KMS-11 (cell line): Measurements from ENCODE around the gene SHC3.

Experiments
- H2AFZ ChIP-seq: fragments of 200-600 bp; sonication (generic); 2 replicates; pipeline ENCODE4 v1.6.1; 2016; ENCODE audit warnings: antibody characterized with exemption, mixed run types, low read depth
- H3K27ac ChIP-seq: fragments of 200-600 bp; sonication (generic); 2 replicates; pipeline ENCODE4 v1.6.1; 2016; ENCODE audit warnings: mild to moderate bottlenecking, mixed run types
- H3K27me3 ChIP-seq: fragments of 200-600 bp; sonication (generic); 2 replicates; pipeline ENCODE4 v1.6.1; 2017; ENCODE audit warnings: mild to moderate bottlenecking, low read depth, mixed run types, moderate library complexity; ENCODE audit not compliant: insufficient read depth
- H3K36me3 ChIP-seq: fragments of 200-600 bp; sonication (generic); 2 replicates; pipeline ENCODE4 v1.6.1; 2017; ENCODE audit warnings: mild to moderate bottlenecking, mixed run types; ENCODE audit not compliant: insufficient read depth
- H3K4me1 ChIP-seq: fragments of 200-600 bp; sonication (generic); 2 replicates; pipeline ENCODE4 v1.6.1; 2016; ENCODE audit warnings: mild to moderate bottlenecking, low read depth, mixed run types; ENCODE audit not compliant: poor library complexity, severe bottlenecking
- H3K4me2 ChIP-seq: fragments of 200-600 bp; sonication (generic); 2 replicates; pipeline ENCODE4 v1.7.0; 2016; ENCODE audit warnings: mild to moderate bottlenecking, mixed run types
- H3K4me3 ChIP-seq: fragments of 200-600 bp; sonication (generic); IDR thresholded peaks from 2 replicates; pipeline ENCODE4 v1.6.1; 2017; ENCODE audit warnings: low read depth, low read length, mixed read lengths; ENCODE audit not compliant: insufficient read depth
- H3K79me2 ChIP-seq: fragments of 200-600 bp; sonication (generic); 2 replicates; pipeline ENCODE4 v1.6.1; 2016; ENCODE audit warnings: low read depth, mixed run types; ENCODE audit not compliant: insufficient read depth
- H3K9ac ChIP-seq: fragments of 200-600 bp; sonication (generic); 2 replicates; pipeline ENCODE4 v1.6.1; 2016; ENCODE audit warnings: mild to moderate bottlenecking, mixed run types
- H4K20me1 ChIP-seq: fragments of 200-600 bp; sonication (generic); 2 replicates; pipeline ENCODE4 v1.6.1; 2016; ENCODE audit warnings: mild to moderate bottlenecking, mixed run types; ENCODE audit not compliant: insufficient read depth
- TF ChIP-seq, protein P1 (sequence below): fragments of 200-600 bp; sonication (generic); conservative IDR thresholded peaks from 2 replicates; pipeline ENCODE4 v1.6.1; 2017; ENCODE audit warnings: low read depth, mild to moderate bottlenecking, antibody characterized with exemption, low read length, moderate library complexity, mixed read lengths

The SHC3 gene

GRCh38 chr9:88966894-88967676 is 211.5 kb downstream of the SHC3 start:
- Histone ChIP-seq H3K9ac (no peak overlapping the region), H3K27me3 (no peaks in the 10 kb centered on the region), H3K4me1 (no peaks in the 10 kb centered on the region), H2AFZ (no peak overlapping the region), H4K20me1 (no peaks in the 10 kb centered on the region), H3K27ac (no peak overlapping the region), H3K79me2 (no peaks in the 10 kb centered on the region), H3K4me2 (no peak overlapping the region), H3K36me3 (no peaks in the 10 kb centered on the region), H3K4me3 (no peak overlapping the region)
- TF ChIP-seq, protein P1, sequence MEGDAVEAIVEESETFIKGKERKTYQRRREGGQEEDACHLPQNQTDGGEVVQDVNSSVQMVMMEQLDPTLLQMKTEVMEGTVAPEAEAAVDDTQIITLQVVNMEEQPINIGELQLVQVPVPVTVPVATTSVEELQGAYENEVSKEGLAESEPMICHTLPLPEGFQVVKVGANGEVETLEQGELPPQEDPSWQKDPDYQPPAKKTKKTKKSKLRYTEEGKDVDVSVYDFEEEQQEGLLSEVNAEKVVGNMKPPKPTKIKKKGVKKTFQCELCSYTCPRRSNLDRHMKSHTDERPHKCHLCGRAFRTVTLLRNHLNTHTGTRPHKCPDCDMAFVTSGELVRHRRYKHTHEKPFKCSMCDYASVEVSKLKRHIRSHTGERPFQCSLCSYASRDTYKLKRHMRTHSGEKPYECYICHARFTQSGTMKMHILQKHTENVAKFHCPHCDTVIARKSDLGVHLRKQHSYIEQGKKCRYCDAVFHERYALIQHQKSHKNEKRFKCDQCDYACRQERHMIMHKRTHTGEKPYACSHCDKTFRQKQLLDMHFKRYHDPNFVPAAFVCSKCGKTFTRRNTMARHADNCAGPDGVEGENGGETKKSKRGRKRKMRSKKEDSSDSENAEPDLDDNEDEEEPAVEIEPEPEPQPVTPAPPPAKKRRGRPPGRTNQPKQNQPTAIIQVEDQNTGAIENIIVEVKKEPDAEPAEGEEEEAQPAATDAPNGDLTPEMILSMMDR = no peak

DNA sequence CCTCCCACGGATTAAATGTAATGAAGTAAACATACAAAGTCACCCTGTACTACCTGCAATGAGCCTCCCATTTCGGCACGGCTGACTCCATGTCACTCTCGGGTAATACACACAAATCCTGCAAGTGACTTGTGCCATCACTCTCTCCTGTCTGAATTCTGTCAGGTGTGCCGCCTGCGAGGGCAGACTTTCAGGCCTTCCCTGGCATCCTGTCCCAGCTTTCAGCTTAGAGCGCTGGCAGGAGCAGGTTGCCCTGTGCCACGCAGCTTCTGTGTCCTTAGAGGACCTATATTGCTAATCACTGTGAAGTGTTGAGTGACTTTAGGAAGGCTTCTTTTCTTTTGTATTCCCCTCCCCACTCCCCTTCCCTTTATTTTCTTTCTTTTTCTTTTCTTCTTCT is 213.1 kb downstream of the SHC3 start:
- Histone ChIP-seq H3K4me1 (no peaks in the 10 kb centered on the region), H4K20me1 (no peaks in the 10 kb centered on the region), H3K36me3 (no peaks in the 10 kb centered on the region), H3K27me3 (no peaks in the 10 kb centered on the region), H3K27ac (no peak overlapping the region), H3K4me3 (no peak overlapping the region), H3K79me2 (no peaks in the 10 kb centered on the region), H3K4me2 (no peak overlapping the region), H2AFZ (no peak overlapping the region), H3K9ac (no peak overlapping the region)
- TF ChIP-seq, protein P1 = no peak

DNA sequence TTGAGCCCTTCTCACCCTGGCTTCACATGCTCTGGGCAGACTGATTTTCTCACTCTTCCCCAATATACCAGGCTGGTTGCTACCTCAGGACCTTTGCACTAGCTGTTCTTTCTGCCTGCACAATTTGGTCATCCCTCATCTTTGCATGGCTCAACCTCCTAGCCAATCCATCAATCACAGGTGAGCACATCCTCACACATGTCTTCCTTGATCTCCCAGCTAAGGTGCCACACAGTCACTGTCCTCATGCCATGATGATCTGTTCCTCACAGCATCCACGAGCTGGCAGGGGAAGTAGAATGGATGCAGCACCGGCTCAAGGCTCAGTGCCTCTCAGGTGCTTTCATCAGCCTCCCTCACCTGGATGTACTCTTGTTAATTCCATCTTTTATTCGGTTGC is 218.0 kb downstream of the SHC3 start:
- Histone ChIP-seq H3K4me2 (no peak overlapping the region), H3K79me2 (no peaks in the 10 kb centered on the region), H3K27ac (no peak overlapping the region), H3K27me3 (no peaks in the 10 kb centered on the region), H3K36me3 (no peaks in the 10 kb centered on the region), H2AFZ (no peak overlapping the region), H3K9ac (no peak overlapping the region), H3K4me1 (no peaks in the 10 kb centered on the region), H4K20me1 (no peaks in the 10 kb centered on the region), H3K4me3 (no peak overlapping the region)
- TF ChIP-seq, protein P1 = no peak

DNA sequence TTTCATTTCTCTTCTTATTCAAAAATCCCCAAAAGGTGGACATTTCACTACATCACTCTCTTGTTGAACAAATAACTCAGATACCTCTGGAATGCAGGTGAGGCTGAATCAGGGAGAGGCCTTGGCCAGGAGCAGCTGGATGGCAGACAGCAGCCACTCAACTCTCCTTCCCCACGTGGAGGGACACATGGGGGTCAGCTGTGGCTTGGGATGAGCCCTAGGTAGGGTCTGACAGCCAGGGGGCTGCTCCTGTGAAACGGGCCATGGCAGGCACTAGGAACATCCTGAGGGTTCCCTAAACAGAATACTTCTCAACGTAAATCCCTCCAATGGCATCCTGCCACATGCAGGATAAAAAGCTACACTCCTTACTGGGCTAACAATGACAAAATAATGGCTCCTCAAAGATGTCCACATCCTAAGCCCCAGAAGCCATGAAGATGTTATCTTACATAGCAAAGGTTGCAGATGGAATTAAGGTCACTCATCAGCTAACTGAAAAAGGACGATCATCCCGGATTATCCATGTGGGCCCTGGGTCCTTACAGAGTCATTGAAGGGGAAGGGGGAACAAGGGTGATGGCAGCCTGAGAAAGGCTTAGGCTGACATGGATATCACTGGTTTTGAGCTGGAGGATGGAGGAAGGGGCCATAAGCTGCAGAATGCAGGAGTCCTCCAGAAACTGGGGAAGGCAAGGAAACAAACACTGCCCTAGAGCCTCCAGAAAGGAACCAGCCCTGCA is 218.7 kb downstream of the SHC3 start:
- no peaks in the 10 kb centered on the region for H3K79me2 ChIP-seq
- no peaks in the 10 kb centered on the region for H3K4me1 ChIP-seq
- H3K36me3 ChIP-seq = no peaks in the 10 kb centered on the region
- H3K4me2 ChIP-seq = no peak overlapping the region
- H3K9ac ChIP-seq = no peak overlapping the region
- TF ChIP-seq, protein P1 = no peak
- no peaks in the 10 kb centered on the region for H4K20me1 ChIP-seq
- H3K4me3 ChIP-seq = no peak overlapping the region
- no peaks in the 10 kb centered on the region for H3K27me3 ChIP-seq
- no peak overlapping the region for H3K27ac ChIP-seq
- no peak overlapping the region for H2AFZ ChIP-seq
